Measurements from ENCODE around the gene AQP11. TPM values are rescaled to one million over a fixed set of nuclear protein-coding genes. Genes with fewer than 3 reads are reported as not detected.
"Not testable (repeated sequence)": the region's sequence is repeated elsewhere in the genome, so short reads cannot be mapped to it uniquely, and the experiment has no call there.

The AQP11 gene
- total RNA-seq, 1 donor from 2014 or later, result 13.1 TPM

GRCh38 chr11:77590194-77590782 is 535 bp downstream of the AQP11 start:
- peak; percentile 44 for ATAC-seq
- DNase-seq (ENCODE audit: low spot score), result peak; percentile 61

GRCh38 chr11:77592727-77593126 is 3.0 kb downstream of the AQP11 start:
- peak; percentile 63 for DNase-seq (ENCODE audit: low spot score)
- ATAC-seq, result peak; percentile 5

- DNase-seq (ENCODE audit: low spot score) (no peak), ATAC-seq (no peak)
Measured at GRCh38 chr11:77593883-77594282, 4.1 kb downstream of the AQP11 start.

- DNase-seq (ENCODE audit: low spot score), result no peak
- ATAC-seq, result no peak
Measured at GRCh38 chr11:77596626-77597025, 6.9 kb downstream of the AQP11 start.

GRCh38 chr11:77598195-77598594 is 8.4 kb downstream of the AQP11 start:
- DNase-seq (ENCODE audit: low spot score) (no peak), ATAC-seq (no peak)

- ATAC-seq (peak; percentile 85), DNase-seq (ENCODE audit: low spot score) (no peak)
Measured at GRCh38 chr11:77602381-77603088, 12.8 kb downstream of the AQP11 start.

GRCh38 chr11:77604281-77604680 is 14.5 kb downstream of the AQP11 start:
- no peak for ATAC-seq

GRCh38 chr11:77609234-77609633 is 19.5 kb downstream of the AQP11 start:
- ATAC-seq (no peak), DNase-seq (ENCODE audit: low spot score) (no peak)

More at GRCh38 chr11:77604281-77604680, 14.5 kb downstream of the AQP11 start:
- DNase-seq (ENCODE audit: low spot score), result no peak

- ATAC-seq (no peak), DNase-seq (ENCODE audit: low spot score) (no peak)
Measured at GRCh38 chr11:77611921-77612320, 22.2 kb downstream of the AQP11 start.

GRCh38 chr11:77617892-77618291 is 28.1 kb downstream of the AQP11 start:
- ATAC-seq, result no peak
- DNase-seq (ENCODE audit: low spot score), result no peak

- ATAC-seq (peak; percentile 80), DNase-seq (ENCODE audit: low spot score) (no peak)
Measured at GRCh38 chr11:77619576-77620198, 29.9 kb downstream of the AQP11 start.

- no peak for ATAC-seq
- no peak for DNase-seq (ENCODE audit: low spot score)
Measured at GRCh38 chr11:77630157-77630710, 40.5 kb downstream of the AQP11 start.

GRCh38 chr11:77633926-77634325 is 44.2 kb downstream of the AQP11 start:
- not testable (repeated sequence) for ATAC-seq; DNase-seq (ENCODE audit: low spot score)

- ATAC-seq (no peak), DNase-seq (ENCODE audit: low spot score) (no peak)
Measured at GRCh38 chr11:77636731-77637344, 47.1 kb downstream of the AQP11 start.

GRCh38 chr11:77637345-77638165 is 47.8 kb downstream of the AQP11 start, which contains the start of gene CLNS1A:
Gene CLNS1A, minus strand, starts transcription at chr11:77637794. Its CDS starts 80 bp downstream, at chr11:77637714.
- ATAC-seq (peak; percentile 94), DNase-seq (ENCODE audit: low spot score) (peak; percentile 87)

- DNase-seq (ENCODE audit: low spot score) (peak; percentile 74), ATAC-seq (peak; percentile 65)
Measured at GRCh38 chr11:77642228-77642627, 52.5 kb downstream of the AQP11 start.

- DNase-seq (ENCODE audit: low spot score) (no peak), ATAC-seq (no peak)
Measured at GRCh38 chr11:77644887-77645286, 55.1 kb downstream of the AQP11 start.

- DNase-seq (ENCODE audit: low spot score), result no peak
- ATAC-seq, result no peak
Measured at GRCh38 chr11:77647654-77648305, 58.0 kb downstream of the AQP11 start.

GRCh38 chr11:77650123-77650522 is 60.4 kb downstream of the AQP11 start:
- ATAC-seq (no peak), DNase-seq (ENCODE audit: low spot score) (no peak)

Measured in left lobe of liver (tissue), 2 donors.